DOHH2 (cell line): ENCODE measurements around the gene AGRN.

Experiments used
- CTCF ChIP-seq: fragments of 200-600 bp; sonication (generic); IDR thresholded peaks from one replicate; pipeline ENCODE4 v1.5.1; 2014; ENCODE audit warnings: antibody characterized with exemption, mild to moderate bottlenecking, low read depth, low read length; ENCODE audit not compliant: poor library complexity, severe bottlenecking
- EZH2phosphoT487 ChIP-seq: fragments of 200-600 bp; sonication (generic); IDR thresholded peaks from 2 replicates; pipeline ENCODE4 v1.6.1; 2017; ENCODE audit warnings: borderline replicate concordance, mild to moderate bottlenecking, antibody characterized with exemption, low read length, moderate library complexity, mixed read lengths

DNA sequence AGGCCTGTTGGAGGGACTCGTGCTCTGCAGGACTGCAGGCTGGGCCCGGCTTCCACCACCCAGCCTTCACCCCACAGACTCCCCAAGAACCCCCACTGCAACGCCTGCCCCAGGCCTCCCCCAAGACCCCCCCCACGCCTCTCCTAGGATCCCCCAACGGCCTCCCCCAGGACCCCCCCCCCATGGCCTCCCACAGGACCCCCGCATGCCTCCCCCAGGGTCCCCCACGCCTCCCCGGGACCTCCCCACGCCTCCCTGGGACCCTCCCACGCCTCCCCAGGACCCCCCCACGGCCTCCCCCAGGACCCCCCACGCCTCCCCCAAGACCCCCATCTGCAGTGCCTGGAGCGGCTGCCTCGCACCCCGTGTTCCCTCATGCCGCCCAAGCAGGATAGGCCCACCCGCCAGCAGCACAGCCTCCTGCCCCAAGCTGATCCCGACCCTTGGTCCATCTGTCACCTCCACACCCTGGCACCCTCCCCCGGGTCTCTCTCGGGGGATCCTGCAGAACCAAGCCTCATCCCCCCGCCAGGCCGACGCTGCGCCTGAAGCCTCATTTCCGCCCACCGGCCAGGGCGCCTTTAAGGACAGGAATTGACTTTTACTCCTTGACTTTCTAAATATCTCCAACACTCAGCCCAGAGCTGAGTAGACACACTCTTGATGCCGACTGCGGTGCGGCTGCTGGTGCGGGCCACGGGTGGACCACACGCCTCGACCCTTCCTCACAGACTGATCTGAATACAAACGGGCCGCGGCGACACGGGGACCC lies 68.3 kb downstream of the AGRN start:
- no peak for TF ChIP-seq CTCF
- no peak for TF ChIP-seq EZH2phosphoT487
